Astrocyte (in vitro differentiated cells and primary cell): Measurements from ENCODE around the gene MAP6.

Experiments used
- EZH2 ChIP-seq: IDR thresholded peaks from 2 replicates; pipeline ENCODE4 v1.6.1; 2012; ENCODE audit warnings: mild to moderate bottlenecking, low read length, inconsistent platforms; ENCODE audit not compliant: insufficient read depth
- TF ChIP-seq, protein P1 (sequence below): IDR thresholded peaks from 2 replicates; pipeline ENCODE4 v1.5.1; 2011; ENCODE audit warnings: low read depth, mild to moderate bottlenecking, inconsistent platforms, low read length, moderate library complexity; ENCODE audit not compliant: insufficient read depth

DNA sequence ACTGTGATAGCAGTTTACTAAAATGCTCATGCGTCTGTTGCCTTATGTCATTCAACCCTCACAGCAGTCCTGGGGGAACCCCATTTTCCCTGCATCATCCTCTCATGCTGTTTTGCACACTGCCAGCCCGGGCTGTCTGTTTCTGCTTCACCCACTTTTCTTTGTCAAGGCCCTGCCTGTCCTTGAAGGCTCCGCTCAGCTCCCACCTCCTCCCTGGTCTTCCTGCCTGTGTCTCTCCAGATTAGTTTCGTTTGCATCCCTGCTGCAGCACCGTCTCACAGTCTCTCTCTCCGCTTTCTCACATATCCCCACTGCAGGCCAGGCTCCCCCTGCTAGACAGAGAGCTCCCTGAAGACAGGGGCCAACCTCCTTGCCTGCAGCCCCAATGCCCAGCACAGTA, 76.9 kb downstream of the MAP6 start:
- TF ChIP-seq EZH2 = no peak
- TF ChIP-seq, protein P1, sequence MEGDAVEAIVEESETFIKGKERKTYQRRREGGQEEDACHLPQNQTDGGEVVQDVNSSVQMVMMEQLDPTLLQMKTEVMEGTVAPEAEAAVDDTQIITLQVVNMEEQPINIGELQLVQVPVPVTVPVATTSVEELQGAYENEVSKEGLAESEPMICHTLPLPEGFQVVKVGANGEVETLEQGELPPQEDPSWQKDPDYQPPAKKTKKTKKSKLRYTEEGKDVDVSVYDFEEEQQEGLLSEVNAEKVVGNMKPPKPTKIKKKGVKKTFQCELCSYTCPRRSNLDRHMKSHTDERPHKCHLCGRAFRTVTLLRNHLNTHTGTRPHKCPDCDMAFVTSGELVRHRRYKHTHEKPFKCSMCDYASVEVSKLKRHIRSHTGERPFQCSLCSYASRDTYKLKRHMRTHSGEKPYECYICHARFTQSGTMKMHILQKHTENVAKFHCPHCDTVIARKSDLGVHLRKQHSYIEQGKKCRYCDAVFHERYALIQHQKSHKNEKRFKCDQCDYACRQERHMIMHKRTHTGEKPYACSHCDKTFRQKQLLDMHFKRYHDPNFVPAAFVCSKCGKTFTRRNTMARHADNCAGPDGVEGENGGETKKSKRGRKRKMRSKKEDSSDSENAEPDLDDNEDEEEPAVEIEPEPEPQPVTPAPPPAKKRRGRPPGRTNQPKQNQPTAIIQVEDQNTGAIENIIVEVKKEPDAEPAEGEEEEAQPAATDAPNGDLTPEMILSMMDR = no peak
